RWPE1 (cell line): ENCODE measurements around the gene ST8SIA2.

ENCODE experiments used
- CTCF ChIA-PET: fragments of 350-600 bp; sonication (Branson Sonifier 250); formaldehyde crosslinking; extraction: SDS; loops from one replicate; lab custom pipeline; 2021; lab: Yijun Ruan, JAX
- POLR2A ChIA-PET: fragments of 400-600 bp; formaldehyde crosslinking; extraction: SDS; loops from one replicate; lab custom pipeline; 2020; ENCODE audit warnings: antibody characterized with exemption; ENCODE audit not compliant: low non-redundant PET; lab: Yijun Ruan, JAX
- DNase-seq: peaks from one replicate; pipeline ENCODE4 v3.0.0; 2012; ENCODE audit warnings: low spot score
- H3K27ac ChIP-seq: fragments of 450-650 bp; 2 replicates; pipeline ENCODE4 v1.5.1; 2017
- TF ChIP-seq, protein P1 (sequence below): fragments of 450-650 bp; conservative IDR thresholded peaks from 2 replicates; pipeline ENCODE4 v1.5.1; 2017; ENCODE audit warnings: low read depth, mild to moderate bottlenecking

Gene ST8SIA2

DNA sequence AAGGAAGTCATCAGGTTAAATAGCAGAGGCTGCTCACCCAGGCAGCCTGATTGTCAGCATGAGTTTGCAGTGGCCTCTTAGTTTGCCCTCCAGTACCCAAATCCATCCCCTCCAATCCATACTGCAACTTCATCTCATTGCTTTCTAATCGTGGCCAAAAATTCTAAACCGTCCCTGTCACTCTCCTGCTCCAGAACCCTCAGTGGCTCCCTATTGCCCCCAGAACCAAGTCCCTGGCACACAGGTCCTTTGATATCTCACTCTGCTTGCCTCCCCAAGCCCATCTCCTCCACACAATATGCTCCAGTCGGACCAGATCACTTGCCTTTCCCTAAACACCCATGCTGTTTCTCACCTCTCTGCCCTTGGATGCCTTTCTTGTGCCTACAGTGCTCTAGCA, 49.7 kb downstream of the ST8SIA2 start:
- TF ChIP-seq, protein P1, sequence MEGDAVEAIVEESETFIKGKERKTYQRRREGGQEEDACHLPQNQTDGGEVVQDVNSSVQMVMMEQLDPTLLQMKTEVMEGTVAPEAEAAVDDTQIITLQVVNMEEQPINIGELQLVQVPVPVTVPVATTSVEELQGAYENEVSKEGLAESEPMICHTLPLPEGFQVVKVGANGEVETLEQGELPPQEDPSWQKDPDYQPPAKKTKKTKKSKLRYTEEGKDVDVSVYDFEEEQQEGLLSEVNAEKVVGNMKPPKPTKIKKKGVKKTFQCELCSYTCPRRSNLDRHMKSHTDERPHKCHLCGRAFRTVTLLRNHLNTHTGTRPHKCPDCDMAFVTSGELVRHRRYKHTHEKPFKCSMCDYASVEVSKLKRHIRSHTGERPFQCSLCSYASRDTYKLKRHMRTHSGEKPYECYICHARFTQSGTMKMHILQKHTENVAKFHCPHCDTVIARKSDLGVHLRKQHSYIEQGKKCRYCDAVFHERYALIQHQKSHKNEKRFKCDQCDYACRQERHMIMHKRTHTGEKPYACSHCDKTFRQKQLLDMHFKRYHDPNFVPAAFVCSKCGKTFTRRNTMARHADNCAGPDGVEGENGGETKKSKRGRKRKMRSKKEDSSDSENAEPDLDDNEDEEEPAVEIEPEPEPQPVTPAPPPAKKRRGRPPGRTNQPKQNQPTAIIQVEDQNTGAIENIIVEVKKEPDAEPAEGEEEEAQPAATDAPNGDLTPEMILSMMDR, result no peak
- no peak for DNase-seq
- POLR2A ChIA-PET, result no interaction called here
- CTCF ChIA-PET, result no interaction called here
- no peak overlapping the region for H3K27ac ChIP-seq

DNA sequence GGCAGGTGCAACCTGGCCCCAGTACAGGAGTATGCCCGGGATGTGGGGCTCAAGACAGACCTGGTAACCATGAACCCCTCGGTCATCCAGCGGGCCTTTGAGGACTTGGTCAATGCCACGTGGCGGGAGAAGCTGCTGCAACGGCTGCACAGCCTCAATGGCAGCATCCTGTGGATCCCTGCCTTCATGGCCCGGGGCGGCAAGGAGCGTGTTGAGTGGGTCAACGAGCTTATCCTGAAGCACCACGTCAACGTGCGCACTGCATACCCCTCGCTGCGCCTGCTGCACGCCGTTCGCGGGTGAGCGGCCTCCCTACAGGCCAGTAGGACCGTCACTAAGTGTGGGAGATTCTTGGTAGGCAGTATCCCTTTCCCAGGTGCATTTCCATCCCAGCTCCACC, 51.0 kb downstream of the ST8SIA2 start:
- ChIA-PET CTCF (no interaction called here), POLR2A (no interaction called here)
- TF ChIP-seq, protein P1, result no peak
- no peak for DNase-seq
- no peak overlapping the region for H3K27ac ChIP-seq

DNA sequence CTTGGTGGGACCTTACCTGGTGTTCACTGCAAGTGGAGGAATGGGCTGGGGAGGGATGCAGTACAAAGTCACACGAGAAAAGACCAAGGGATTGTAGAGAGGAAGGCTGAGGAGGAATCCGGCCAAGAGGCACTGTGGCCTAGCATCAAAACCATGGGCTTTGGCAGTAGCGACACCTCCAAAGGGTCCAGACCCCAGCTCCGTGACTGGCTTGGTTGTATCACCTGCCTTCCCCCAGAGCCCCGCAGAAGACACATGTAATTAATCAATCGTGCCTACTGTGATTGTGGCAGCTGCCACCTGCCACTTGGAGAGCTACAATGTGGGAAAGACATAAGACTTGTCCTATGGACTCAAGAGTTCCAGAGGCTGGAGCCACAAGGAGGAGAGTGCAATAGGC, 54.7 kb downstream of the ST8SIA2 start:
- ChIA-PET POLR2A (no interaction called here), CTCF (no interaction called here)
- TF ChIP-seq, protein P1, result no peak
- H3K27ac ChIP-seq, result no peak overlapping the region
- no peak for DNase-seq

DNA sequence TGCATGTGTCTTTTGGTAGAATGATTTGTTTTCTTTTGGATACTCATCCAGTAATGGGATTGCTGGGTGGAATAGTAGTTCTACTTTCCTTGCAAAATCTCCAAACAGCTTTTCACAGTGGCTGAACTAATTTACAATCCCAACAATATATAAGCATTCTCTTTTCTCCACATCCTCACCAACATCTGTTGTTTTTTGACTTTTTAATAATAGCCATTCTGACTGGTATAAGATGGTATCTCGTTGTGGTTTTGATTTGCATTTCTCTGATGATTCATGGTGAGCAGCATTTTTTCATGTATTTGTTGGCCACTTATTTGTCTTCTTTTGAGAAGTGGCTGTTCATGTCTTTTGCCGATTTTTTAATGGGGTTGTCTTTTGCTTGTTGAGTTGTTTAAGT, 55.8 kb downstream of the ST8SIA2 start:
- H3K27ac ChIP-seq, result no peak overlapping the region
- POLR2A ChIA-PET, result no interaction called here
- DNase-seq, result no peak

DNA sequence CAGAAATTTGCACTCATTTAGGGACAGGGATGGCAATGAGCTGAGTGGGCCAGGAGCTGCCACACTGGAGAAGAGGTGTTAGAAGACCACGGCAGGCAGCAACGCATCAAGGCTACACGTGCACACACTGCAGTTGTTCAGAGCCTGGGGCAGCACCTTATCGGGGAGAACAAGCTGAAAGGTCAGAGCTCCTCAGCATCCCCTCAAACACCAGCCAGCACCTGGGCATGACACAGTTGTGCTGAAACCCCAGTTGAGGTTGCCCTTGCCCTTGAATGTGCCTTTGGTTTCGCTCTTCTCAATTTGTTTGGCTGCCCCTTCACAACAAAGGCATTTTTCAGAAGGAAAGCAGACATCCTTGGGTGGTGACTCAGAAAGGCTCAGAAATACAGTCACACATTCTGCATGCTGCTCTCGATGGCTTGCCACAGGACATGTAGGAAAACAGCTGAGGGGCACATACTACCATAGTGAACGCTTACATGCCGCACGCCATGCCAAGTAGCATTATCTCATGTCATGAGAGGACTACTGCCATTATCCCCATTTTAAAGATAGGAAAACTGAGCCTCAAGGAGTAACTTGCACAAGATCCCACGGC, 57.6 kb downstream of the ST8SIA2 start:
- POLR2A ChIA-PET, result no interaction called here
- no peak for DNase-seq
- H3K27ac ChIP-seq, result no peak overlapping the region
- TF ChIP-seq, protein P1, result no peak
- CTCF ChIA-PET, result no interaction called here

More for the DNA sequence above, 55.8 kb downstream of the ST8SIA2 start:
- CTCF ChIA-PET, result interaction anchor here (0.6 kb wide), 1 partner anchor 1889 kb away, joined by 6 read pairs; no protein-coding TSS in a partner anchor
- TF ChIP-seq, protein P1, result no peak

DNA sequence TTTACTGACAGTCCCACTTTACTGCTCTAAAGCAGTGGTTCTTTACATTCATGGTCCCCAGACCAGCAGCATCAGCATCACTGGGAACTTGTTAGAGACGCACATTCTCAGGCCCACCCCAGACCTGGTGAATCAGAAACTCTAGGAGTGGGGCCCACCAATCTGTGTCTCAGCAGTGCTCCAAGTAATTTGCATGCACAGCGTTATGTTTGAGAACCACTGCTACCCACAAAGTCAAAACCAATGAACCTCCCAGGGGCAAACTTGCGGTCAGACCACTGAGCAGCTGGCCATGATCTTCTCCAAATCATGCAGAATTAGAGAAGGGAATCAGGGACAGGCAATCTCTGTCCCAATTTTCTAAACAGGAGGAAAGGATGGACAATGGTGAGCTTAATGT, 58.5 kb downstream of the ST8SIA2 start:
- ChIA-PET POLR2A (no interaction called here), CTCF (no interaction called here)
- H3K27ac ChIP-seq, result no peak overlapping the region
- TF ChIP-seq, protein P1, result no peak
- DNase-seq, result no peak
